Frontal cortex (tissue), 4 donors: ENCODE measurements around the gene TVP23A. TPM values are rescaled to one million over a fixed set of nuclear protein-coding genes. Genes with fewer than 3 reads are reported as not detected.
"Not testable (repeated sequence)": the region's sequence is repeated elsewhere in the genome, so short reads cannot be mapped to it uniquely, and the experiment has no call there.

Experiments used
- DNase-seq, 2 donors: peaks; one replicate each; pipeline ENCODE4 v3.0.0; 2012; ENCODE audit warnings: low spot score in 2 of 2
- FAIRE-seq: peaks from 2 replicates; lab custom pipeline; 2012; peaks lifted over from hg19 to GRCh38; lab: Jason Lieb, UNC
- total RNA-seq: library from RNA; depleted of rRNA; stranded (reverse); fragments of >200 nt; gene quantifications from one replicate; pipeline ENCODE4 v1.2.3, GENCODE V29; 2014
- donor health status: control.
- donor health status: control.
- donor health status: control.

Gene TVP23A
- total RNA-seq, 1 donor from 2014 or later: 17.5 TPM

DNA sequence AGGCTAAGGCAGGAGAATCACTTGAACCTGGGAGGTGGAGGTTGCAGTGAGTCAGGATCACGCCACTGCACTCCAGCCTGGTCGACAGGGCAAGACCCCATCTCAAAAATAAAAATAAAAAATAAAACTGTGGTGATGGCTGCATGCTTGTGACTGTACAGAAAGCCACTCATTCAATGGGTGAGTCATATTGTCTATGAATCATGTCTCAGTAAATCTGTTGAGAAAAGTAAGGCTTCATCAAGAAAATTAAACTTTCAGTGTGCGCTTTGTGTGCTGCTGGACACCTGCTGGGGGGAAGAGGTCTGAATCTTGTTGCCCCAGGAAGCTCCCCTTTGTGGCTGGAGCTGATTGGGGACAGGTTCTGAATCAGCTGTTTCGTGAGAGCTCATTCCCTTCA, 63.7 kb downstream of the TVP23A start:
- no peak for FAIRE-seq
- no peak for DNase-seq

DNA sequence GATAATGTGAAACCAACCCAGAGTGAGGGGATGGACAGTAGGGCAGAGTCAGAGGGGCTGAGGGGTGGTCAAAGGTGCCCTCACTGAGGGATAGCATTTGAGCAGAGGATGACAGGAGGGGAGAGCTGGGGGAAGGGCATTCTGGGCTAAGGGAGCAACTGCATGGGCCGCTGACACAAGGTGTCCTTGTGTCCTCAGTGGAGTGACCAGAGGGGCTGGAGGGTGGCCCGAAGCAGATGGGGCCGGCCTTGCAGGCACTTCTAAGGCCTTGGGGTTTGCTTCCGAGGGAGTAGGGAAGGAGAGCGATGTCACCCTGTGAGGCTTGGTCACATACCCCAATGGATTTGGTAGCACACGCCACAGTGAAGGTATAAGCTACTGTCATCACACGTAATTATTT, 64.9 kb downstream of the TVP23A start:
- FAIRE-seq (no peak), DNase-seq (no peak)

- no peak for DNase-seq
- no peak for FAIRE-seq
Observed at GRCh38 chr16:10752843-10753523, 65.6 kb downstream of the TVP23A start.

DNA sequence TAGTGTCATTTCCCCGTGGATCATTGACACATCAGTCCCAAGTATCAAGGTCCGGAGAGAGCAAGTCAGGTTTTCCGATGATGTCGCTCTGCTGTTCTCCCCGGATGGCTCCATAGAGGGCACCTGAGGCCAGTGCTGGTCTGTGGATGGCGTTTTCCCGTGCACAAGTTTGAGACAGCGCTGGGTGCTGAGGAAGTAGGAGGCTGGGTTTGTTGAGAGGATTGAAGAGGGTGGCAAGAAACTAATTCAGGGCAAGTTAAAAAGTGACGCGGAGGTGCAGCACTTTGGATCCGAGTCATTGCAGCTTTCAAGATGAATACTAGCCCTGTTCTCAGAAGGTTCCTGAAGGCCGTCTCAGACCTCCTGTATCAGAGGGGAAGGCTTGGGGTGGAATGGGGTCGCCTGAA, 67.3 kb downstream of the TVP23A start:
- FAIRE-seq (no peak), DNase-seq (no peak)

GRCh38 chr16:10750793-10751192, 67.8 kb downstream of the TVP23A start:
- no peak for FAIRE-seq

DNA sequence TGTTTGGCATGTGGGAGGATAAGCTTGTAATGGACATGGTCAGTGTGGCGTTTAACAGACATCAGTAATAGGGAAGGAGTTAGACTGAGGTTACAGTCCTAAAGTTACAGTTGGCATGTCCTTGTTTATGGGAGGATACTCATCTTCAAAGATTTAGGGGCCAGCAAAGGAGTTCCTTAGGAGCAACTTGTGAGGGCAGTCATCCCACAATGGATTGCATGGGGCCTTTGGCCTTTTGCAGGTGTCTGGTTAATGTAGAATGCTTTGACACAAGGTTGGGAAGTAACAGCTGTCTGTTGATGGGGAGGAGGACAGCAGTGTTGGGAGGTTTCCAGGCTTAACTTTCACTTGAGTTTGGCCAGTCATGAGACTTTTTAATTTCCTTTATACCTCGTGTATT, 72.8 kb downstream of the TVP23A start:
- FAIRE-seq (no peak), DNase-seq (no peak)

More at GRCh38 chr16:10750793-10751192, 67.8 kb downstream of the TVP23A start:
- no peak for DNase-seq

GRCh38 chr16:10744370-10745030, 74.1 kb downstream of the TVP23A start:
- FAIRE-seq (no peak), DNase-seq (no peak)

GRCh38 chr16:10743610-10744369, 74.8 kb downstream of the TVP23A start, which contains the start of gene NUBP1:
NUBP1 (plus strand) TSS chr16:10743842; CDS start chr16:10743864, 22 bp downstream.
- DNase-seq (peak; percentile 88 to 98), FAIRE-seq (no peak)

DNA sequence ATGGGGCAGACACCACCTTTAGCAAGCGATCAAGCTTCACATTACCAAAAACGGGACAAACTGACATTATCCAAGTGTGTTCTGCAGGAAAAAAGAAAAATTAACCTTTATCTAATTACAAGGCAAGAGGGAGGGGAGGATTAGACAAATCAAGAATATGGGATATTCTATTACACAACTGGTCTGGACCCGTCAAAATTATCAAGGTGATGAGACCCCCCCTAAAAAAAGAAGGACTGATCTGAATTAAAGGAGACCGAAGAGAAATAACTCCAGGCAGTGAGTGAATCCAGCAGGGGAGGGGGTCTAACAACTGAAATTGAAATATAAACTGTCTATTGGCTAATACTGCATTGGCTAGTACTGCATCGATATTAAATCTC, 75.4 kb downstream of the TVP23A start:
- FAIRE-seq: no peak
- no peak for DNase-seq

- FAIRE-seq (no peak), DNase-seq (no peak)
Observed at GRCh38 chr16:10741844-10742243, 76.8 kb downstream of the TVP23A start.

DNA sequence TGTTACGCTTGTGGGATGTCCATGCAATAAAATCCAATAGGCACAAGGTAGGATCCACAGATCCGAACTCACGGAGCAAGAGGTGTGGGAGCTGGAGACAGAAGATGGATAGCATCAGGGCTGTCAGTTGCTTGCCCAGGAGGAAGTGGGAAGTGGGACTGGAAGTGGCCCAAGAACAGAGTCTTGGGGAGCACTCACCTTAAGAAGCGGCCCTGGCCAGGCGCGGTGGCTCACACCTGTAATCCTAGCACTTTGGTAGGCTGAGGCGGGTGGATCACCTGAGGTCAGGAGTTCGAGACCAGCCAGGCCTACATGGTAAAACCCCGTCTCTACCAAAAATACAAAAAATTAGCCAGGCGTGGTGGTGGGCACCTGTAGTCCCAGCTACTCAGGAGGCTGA, 77.3 kb downstream of the TVP23A start:
- not testable (repeated sequence) for DNase-seq

GRCh38 chr16:10740845-10741208, 77.8 kb downstream of the TVP23A start:
- DNase-seq: no peak
- no peak for FAIRE-seq

More for the DNA sequence above, 77.3 kb downstream of the TVP23A start:
- not testable (repeated sequence) for FAIRE-seq

GRCh38 chr16:10740000-10740844, 78.4 kb downstream of the TVP23A start:
- DNase-seq: no peak
- FAIRE-seq: no peak

GRCh38 chr16:10738231-10739077, 80.1 kb downstream of the TVP23A start:
- DNase-seq (peak; percentile 32 to 36), FAIRE-seq (no peak)

DNA sequence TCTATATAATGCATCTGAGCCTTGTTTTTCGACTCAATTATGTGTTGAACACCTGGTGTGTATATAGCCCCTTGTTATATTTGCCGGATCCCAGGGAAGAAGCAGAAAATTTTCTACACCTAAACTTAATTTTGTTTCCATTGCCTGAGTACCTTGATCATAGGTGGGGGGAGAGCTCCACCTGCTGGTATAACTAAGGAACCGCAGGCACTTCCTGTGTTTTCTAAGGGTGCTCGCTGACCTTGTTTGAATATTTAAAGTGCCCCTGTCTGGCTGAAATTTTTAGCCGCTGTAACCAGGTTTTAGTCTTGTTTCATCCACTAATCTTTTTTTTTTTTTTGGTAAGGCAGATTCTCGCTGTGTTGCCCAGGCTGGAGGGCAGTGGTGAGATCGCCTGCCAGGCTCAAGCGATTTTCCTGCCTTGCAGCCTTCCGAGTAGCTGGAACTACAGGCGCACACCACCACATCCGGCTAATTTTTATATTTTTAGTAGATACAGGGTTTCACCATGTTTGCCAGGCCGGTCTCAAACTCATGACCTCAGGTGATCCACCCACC, 81.4 kb downstream of the TVP23A start:
- DNase-seq (peak; percentile 52 to 72), FAIRE-seq (no peak)

DNA sequence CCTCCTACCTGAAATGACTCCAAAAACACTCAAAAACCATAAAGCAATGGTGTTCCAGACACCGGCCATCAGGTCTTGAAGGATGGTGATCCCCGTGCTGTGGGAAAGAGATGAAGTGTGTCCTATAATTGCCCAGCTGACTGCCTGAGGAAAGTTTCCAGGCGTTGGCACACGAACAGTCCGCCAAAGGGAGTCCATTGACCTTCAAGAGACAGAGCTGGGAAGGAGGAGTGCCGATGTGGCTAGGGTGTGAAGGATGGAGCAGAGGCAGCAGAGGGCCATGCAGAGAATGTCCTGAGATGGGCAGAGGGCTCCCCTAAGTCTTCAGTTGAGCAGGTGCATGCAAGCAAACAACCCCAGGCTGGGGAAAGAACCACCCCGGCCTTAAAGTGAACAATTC, 86.8 kb downstream of the TVP23A start:
- no peak for FAIRE-seq
- DNase-seq: no peak

GRCh38 chr16:10729104-10730048, 89.2 kb downstream of the TVP23A start:
- no peak for FAIRE-seq
- no peak for DNase-seq
